Neutrophil (primary cell): ENCODE data around the gene BLVRB.
A peak's percentile ranks its signal among the peaks of the same experiment; 100 is the strongest.

Source experiments
- H3K27ac ChIP-seq: fragments of 200-600 bp; sonication (generic); 2 replicates; pipeline ENCODE4 v1.5.1; 2016; ENCODE audit warnings: mild to moderate bottlenecking, moderate library complexity
- H3K27me3 ChIP-seq: fragments of 200-600 bp; sonication (generic); 2 replicates; pipeline ENCODE4 v1.6.0; 2016; ENCODE audit warnings: mild to moderate bottlenecking
- H3K36me3 ChIP-seq: fragments of 200-600 bp; sonication (generic); 2 replicates; pipeline ENCODE4 v1.5.1; 2017
- H3K4me1 ChIP-seq, 2 experiments: fragments of 200-600 bp in 1 of 2; sonication (generic) in 1 of 2; 1 replicate in 1 of 2; 2 replicates in 1 of 2; pipeline versions ENCODE4 v1.5.1 to v1.6.1; 2013 to 2016; ENCODE audit warnings: low read depth in 1 of 2, low read length in 1 of 2, mild to moderate bottlenecking in 1 of 2, moderate library complexity in 1 of 2; ENCODE audit not compliant: control insufficient read depth in 1 of 2, insufficient read depth in 1 of 2
- H3K4me3 ChIP-seq, 2 experiments: fragments of 200-600 bp in 1 of 2; sonication (generic) in 1 of 2; 1 replicate in 1 of 2; 2 replicates in 1 of 2; pipeline ENCODE4 v1.5.1; 2013 to 2016; ENCODE audit warnings: low read depth in 1 of 2, low read length in 1 of 2, mild to moderate bottlenecking in 1 of 2, moderate library complexity in 1 of 2
- H3K9me3 ChIP-seq: fragments of 200-600 bp; sonication (generic); 2 replicates; pipeline ENCODE4 v1.5.1; 2016
- CTCF ChIP-seq: fragments of 200-600 bp; sonication (generic); IDR thresholded peaks from 2 replicates; pipeline ENCODE4 v1.5.1; 2016; ENCODE audit warnings: antibody characterized with exemption

BLVRB gene

GRCh38 chr19:40407714-40408597 lies 57.6 kb downstream of the BLVRB start:
- Histone ChIP-seq H3K27ac (peak overlapping the region; percentile 23), H3K4me1 (peaks cover 11 to 24% of the 10 kb centered on the region in 2 experiments)

GRCh38 chr19:40403262-40403984 lies 62.1 kb downstream of the BLVRB start:
- peak; percentile 24 for TF ChIP-seq CTCF
- Histone ChIP-seq H3K27ac (peak overlapping the region; percentile 43), H3K36me3 (no peaks in the 10 kb centered on the region), H3K27me3 (peaks cover 44% of the 10 kb centered on the region), H3K4me1 (peaks cover 14 to 29% of the 10 kb centered on the region in 2 experiments), H3K4me3 (peak overlapping the region; percentile 64 to 71), H3K9me3 (no peaks in the 10 kb centered on the region)

More at GRCh38 chr19:40407714-40408597, 57.6 kb downstream of the BLVRB start:
- no peak for TF ChIP-seq CTCF
- Histone ChIP-seq H3K4me3 (no peak overlapping the region), H3K27me3 (peaks cover 22% of the 10 kb centered on the region), H3K36me3 (no peaks in the 10 kb centered on the region), H3K9me3 (no peaks in the 10 kb centered on the region)

GRCh38 chr19:40400559-40400958 lies 65.0 kb downstream of the BLVRB start:
- H3K27ac ChIP-seq = no peak overlapping the region
- no peak overlapping the region for H3K4me3 ChIP-seq
- no peaks in the 10 kb centered on the region for H3K36me3 ChIP-seq
- H3K4me1 ChIP-seq = peaks cover 11 to 23% of the 10 kb centered on the region in 2 experiments
- no peaks in the 10 kb centered on the region for H3K9me3 ChIP-seq
- TF ChIP-seq CTCF = no peak
- H3K27me3 ChIP-seq = peaks cover 63% of the 10 kb centered on the region

GRCh38 chr19:40398417-40399131 lies 67.0 kb downstream of the BLVRB start:
- no peak overlapping the region for H3K27ac ChIP-seq
- peak overlapping the region in 1 of 2 experiments; percentile 10 for H3K4me3 ChIP-seq
- H3K36me3 ChIP-seq = no peaks in the 10 kb centered on the region
- TF ChIP-seq CTCF = no peak
- H3K9me3 ChIP-seq = no peaks in the 10 kb centered on the region
- peaks cover 49% of the 10 kb centered on the region for H3K27me3 ChIP-seq
- H3K4me1 ChIP-seq = peaks cover 11 to 15% of the 10 kb centered on the region in 2 experiments
